Testis (tissue), 2 donors: Measurements from ENCODE around the gene OR1F1.

ENCODE experiments used
- CTCF ChIP-seq, 3 experiments: fragments of 450-650 bp in 2 of 3; fragments of 200-600 bp in 1 of 3; sonication (generic) in 1 of 3; IDR thresholded peaks; one replicate each; pipeline ENCODE4 v1.5.1; 2016 to 2019; ENCODE audit warnings: antibody characterized with exemption in 3 of 3, mild to moderate bottlenecking in 2 of 3, moderate library complexity in 1 of 3
- POLR2A ChIP-seq: fragments of 450-650 bp; IDR thresholded peaks from one replicate; pipeline ENCODE4 v1.6.1; 2017; ENCODE audit warnings: antibody characterized with exemption, mild to moderate bottlenecking, moderate library complexity

- no peak for TF ChIP-seq CTCF (IDR thresholded peaks at IDR 0.05)
- TF ChIP-seq POLR2A = no peak
These were observed 45.2 kb upstream of the OR1F1 start for GRCh38 chr16:3142770-3143169.
